SU-DHL-6 (cell line): ENCODE data around the gene IDNK.

Experiments used
- EZH2phosphoT487 ChIP-seq: fragments of 200-600 bp; sonication (generic), shearing (Covaris generic); conservative IDR thresholded peaks from 2 replicates; pipeline ENCODE4 v1.6.1; 2018; ENCODE audit warnings: mild to moderate bottlenecking, antibody characterized with exemption, low read length, moderate library complexity, mixed read lengths
- TF ChIP-seq, protein P1 (sequence below): fragments of 200-600 bp; sonication (generic); IDR thresholded peaks from one replicate; pipeline ENCODE4 v1.5.1; 2017; ENCODE audit warnings: antibody characterized with exemption, mild to moderate bottlenecking, low read length, moderate library complexity; ENCODE audit not compliant: insufficient read depth, poor library complexity, severe bottlenecking

DNA sequence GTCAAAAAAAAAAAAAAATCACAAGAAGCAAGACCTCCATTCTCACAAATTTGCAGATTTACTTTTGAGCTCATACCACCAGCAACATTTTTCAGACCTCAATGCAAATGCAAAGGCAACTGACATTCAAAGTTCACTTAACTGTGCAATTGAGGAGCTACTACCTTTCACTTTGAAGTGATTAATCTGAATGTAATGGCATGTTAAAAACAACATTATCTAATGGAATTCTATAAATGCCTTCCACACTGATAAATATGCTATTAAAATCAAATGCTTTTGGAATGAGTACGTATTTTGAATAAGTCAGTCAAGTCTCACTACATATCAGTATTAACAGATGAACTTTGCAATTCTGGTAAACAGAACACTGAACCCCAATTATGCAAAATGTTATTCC lies 52.5 kb downstream of the IDNK start:
- TF ChIP-seq EZH2phosphoT487 = no peak
- TF ChIP-seq, protein P1, sequence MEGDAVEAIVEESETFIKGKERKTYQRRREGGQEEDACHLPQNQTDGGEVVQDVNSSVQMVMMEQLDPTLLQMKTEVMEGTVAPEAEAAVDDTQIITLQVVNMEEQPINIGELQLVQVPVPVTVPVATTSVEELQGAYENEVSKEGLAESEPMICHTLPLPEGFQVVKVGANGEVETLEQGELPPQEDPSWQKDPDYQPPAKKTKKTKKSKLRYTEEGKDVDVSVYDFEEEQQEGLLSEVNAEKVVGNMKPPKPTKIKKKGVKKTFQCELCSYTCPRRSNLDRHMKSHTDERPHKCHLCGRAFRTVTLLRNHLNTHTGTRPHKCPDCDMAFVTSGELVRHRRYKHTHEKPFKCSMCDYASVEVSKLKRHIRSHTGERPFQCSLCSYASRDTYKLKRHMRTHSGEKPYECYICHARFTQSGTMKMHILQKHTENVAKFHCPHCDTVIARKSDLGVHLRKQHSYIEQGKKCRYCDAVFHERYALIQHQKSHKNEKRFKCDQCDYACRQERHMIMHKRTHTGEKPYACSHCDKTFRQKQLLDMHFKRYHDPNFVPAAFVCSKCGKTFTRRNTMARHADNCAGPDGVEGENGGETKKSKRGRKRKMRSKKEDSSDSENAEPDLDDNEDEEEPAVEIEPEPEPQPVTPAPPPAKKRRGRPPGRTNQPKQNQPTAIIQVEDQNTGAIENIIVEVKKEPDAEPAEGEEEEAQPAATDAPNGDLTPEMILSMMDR = no peak
